GM18873 (cell line): Measurements from ENCODE around the gene ZNF664.

Experiments
- ATAC-seq: cut with Tn5 transposase; IDR thresholded peaks from one replicate; pipeline ENCODE4 v1.9.1; 2021; ENCODE audit warnings: mild to moderate bottlenecking, moderate library complexity, moderate number of reproducible peaks; ENCODE audit not compliant: unreplicated experiment, low FRiP score

Gene ZNF664

DNA sequence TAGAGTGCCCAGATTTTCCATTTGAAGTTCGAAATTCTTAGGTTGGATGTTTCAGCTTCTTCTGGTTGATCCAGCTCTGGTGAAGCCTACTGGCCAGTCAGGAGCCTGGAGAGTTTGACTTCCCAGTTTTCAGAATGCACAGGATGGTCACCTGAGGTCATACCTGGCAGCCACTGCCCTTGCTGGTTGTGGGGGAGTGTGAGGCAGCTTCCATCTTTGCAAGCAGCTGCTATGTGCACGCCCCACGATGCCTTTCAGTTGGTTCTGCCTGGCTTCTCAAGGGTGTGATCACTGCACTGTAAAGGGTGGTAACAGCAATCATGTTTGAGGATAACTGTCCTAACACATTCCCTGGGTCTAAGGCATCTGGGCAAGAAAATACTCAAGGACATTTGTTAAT, 15.8 kb upstream of the ZNF664 start:
- no peak for ATAC-seq

DNA sequence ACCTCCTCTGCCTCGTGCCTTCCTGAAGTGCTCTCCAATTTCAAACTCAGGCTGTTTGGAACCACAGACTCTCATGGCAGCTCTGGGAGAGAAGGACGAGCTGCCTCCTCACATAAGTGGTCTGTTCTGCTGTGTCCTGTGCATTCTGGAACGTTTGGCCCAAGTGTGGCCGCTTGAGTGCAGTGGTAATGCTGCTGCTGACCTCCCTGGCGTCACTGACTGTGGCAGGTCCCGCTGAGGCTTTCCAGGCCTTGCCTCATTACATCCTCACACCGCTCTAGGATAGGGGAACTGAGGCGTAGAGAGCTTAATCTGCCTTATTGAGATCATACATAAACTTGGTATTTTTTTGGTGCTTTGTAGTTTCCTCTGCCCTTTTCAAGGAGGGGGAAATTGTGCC, 14.6 kb upstream of the ZNF664 start:
- no peak for ATAC-seq

DNA sequence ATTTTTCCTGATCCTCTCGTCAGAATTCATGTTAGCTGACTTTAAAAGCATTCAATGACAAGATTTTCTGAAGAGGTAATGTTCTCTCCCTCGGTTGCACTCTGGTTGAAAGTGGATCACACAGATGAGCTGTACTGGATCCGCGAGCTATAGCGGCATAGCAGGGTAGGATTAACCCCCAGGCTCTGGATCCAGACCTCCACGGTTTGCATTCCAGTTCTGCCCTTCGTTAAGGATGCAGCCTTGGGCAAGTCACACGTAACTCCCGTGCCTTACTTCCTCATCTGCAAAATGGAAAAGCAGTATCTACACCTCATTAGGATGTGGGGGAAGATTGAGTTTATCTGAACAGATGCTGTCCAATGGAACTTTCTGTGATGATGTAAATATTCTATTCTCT, 14.1 kb upstream of the ZNF664 start:
- ATAC-seq = no peak

DNA sequence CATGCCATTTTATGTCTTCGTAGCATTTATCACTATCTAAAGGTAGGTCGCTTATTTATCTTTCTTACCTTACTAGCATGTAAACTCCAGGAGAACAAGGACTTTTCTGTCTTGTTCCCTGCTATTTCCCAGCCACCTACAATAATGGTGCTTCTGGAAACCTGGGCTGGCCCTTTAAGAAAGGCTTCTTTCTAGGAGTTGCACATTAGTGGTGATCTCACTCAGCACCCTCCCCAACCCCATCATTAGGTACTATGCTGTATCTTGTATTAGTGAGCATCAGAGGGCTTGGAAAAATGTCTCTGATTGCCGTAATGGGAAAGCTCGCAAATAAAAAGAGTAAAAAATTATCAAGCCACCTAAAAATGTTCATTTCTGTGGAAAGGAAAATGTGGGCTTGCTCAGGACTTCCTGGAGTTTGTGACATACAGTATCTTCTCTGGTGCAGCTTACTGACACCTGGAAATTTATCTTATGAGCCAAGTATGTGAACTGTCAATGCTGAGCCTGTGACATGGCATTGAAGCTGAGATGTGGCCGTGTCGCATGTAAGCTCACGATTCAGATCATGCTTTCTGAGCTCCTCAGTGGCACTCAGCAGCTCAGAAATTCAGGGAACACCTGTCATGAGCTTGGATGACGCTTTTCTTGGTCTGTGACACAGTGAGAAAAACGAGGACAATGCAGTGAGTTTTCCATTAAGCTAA, 12.8 kb upstream of the ZNF664 start:
- ATAC-seq = no peak

DNA sequence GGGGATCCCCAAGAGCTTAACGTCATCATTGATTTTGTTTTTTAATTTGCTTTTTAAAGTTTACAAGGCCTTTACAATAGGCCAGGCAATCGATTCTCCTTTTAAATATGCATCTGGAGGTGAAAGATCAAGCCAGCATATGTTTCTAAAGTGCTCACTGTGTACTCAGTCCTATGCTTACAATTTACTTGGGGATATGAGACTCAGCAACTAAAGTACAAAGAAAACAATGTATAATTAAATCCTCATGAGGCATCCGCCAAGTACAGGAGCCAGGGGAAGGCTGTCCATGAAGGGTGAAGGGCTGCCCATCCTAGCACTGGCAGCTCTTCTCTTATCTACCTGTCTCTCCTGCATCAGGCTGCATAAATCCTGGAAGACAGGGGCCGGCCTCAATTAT, 12.2 kb upstream of the ZNF664 start:
- ATAC-seq = no peak

DNA sequence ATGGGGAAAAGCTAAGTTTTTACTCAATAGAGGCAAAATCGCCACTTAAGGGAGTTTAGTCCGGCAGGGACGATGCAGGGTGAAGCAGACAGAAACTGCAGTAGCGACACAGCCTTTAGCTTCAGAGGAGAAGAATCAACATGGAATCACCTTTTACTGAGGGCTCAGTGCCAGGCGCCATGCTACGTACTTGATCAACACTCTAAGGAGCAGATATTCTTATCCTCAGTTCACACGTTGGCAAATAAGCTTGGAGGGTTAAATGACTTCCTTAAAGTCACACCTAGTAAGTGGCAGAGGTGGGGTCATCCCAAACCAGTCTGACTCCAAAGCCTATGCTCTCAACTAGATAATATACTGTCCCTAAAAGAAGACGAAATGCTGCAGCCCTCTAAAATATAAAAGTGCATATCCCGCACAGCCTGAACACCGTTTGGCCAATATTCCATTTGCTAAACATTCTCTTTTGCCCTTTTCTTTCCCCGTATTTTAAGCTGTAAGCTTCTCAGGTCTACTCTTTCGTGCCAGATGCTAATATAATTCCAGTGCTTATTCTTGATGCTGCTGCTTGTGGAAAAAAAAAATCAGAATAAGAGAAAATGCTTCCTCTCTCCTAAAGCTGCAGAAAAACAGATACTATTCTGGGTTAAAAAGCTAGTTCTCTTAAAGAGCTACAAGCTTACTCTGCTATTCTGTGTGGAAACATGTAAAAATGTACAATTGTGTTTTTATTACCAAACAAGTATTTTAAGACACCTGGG, 11.2 kb upstream of the ZNF664 start:
- ATAC-seq = no peak

DNA sequence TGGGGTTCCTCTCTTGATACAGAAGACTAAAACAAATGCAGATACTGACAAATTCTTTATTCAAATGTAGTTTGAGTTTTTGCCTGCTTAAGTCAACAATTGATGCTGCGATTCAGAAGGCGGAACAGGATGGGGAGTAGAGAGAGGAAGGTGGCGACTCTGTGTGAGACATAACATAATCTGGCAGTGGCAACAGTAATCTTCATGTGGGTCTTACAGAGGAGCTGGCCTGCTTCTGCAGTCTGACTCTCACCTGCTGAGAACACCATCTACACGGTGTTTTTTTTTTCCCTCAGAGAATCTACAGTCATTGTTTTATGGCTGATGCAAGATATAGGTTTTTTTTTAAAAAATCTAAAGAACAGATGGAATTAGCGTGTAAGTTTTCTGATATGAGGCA, 10.5 kb upstream of the ZNF664 start:
- ATAC-seq = no peak

DNA sequence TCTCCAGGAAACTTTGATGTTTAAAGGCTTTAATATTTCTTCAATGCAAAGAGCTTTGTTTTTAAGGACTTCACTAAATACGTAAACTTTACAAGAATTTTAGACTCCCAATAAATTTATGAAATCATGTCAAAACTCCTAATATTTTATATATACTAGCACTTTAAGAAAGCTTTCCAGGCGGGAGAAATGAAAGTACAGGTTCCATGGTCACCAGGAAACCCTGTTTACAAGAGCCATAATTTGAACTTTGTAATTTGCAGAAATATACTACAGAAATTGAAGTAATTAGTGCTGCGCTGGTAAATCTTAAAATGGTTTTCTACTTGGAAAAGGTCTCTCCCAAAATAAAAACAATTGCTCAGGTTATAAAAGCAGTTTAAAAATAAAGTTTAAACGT, 9.2 kb upstream of the ZNF664 start:
- no peak for ATAC-seq

DNA sequence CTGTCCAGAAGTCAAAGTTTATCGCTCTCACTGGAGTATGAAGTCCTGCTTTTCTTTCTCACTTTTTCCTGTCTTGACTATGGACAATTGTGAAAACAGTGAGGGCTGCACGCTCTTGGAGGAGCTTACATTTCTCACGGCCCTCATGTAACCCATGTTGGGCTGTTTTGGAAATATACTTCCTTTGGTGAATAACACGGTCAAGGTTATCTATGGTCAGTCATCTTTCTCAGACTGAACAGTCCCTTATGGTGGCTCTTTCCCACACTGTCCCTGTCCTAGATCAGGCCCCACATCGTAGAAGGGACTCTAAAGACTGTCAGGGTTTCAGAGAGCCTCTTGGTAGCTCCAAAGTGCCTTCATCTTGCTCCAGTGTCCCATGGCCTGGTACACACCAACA, 7.6 kb upstream of the ZNF664 start:
- ATAC-seq = no peak

DNA sequence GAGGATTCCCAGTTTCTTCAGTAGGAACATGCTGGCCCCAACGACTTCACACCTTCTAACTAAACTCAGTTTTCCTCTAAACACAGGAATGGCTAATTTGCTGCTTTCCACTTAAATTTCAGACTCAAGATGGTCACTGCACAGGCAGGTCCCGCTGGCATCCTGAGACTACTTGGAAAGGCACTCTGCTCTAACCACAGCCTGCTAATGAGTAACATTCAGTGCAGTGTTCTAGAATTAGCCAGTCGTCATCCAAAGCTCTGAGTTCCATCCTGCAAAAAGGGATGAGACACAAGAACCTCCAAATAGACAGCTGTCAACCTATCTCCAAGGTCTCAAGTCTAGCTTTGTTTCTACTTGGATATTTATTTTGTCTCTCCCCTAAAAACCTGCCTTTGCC, 6.4 kb upstream of the ZNF664 start:
- ATAC-seq = no peak

DNA sequence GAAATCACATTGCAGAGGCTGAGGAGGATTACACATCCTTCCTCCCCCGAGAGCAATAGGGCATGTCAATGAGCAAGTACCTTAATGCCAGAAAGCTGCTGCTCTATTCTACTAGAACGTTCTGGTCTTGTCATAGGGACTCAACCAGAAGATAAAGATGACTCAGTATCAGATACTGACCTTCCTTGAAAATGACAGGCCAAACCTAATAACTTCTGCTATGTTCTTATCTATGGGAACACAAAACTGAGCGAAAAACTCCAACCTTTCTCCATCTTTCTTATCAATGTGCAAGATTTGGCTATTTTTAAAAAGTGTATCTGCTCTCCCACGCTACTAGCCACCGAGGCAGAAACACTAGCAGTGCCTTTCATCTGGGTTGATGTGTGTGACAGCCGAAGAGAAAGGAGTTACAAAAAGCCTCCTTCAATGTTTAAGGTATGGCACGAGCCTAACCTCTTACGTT, 5.9 kb upstream of the ZNF664 start:
- ATAC-seq = no peak

DNA sequence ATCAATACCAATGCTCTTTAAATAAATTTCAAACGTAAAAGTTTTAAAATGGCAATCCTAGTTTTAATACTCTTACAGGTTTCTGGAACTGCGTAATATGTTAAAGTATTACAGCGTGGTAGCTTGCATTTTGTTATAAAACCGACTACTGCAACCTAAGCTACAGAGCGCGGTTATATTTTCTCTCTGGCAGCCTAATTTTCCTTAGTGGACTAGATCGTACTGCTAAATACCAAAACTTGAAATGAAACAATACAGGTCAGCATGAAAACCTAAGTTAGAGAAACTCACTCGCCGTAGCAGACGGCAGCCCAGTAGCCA, 1.6 kb upstream of the ZNF664 start:
- no peak for ATAC-seq

DNA sequence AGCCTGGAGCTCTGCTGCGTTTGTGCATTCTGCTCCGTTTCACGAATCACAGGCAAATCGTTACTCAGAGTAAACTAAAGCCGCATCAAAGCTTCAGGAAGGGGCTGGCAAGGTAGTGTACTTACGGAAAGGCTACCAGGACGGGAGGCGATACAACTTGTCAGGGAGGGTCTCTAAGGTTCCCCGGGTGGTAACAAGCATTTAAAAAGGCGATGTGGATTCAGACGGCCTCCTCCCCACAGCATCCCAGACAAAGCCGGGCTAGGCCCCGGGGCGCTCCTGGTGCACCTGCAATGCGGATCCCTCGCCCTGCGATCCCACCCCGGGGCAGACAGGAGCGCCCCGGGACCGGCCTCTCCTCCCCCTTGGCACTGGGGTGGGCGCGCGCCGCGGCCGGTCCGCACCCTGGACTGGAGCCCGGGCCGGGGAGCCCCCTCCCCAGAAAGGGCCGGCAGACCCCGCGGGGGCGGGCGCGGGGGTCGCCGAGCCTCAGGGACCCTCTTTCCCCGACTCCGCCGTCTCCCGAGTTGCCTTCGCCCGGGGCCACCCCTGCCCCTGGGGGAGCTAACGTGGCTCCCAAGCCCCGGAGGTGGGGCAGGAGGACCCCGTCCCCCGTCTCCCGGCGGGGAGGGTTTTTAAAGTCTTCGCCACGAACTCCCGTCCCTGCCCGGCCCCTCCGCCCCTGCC, 1.1 kb upstream of the ZNF664 start:
- ATAC-seq = peak; percentile 13

DNA sequence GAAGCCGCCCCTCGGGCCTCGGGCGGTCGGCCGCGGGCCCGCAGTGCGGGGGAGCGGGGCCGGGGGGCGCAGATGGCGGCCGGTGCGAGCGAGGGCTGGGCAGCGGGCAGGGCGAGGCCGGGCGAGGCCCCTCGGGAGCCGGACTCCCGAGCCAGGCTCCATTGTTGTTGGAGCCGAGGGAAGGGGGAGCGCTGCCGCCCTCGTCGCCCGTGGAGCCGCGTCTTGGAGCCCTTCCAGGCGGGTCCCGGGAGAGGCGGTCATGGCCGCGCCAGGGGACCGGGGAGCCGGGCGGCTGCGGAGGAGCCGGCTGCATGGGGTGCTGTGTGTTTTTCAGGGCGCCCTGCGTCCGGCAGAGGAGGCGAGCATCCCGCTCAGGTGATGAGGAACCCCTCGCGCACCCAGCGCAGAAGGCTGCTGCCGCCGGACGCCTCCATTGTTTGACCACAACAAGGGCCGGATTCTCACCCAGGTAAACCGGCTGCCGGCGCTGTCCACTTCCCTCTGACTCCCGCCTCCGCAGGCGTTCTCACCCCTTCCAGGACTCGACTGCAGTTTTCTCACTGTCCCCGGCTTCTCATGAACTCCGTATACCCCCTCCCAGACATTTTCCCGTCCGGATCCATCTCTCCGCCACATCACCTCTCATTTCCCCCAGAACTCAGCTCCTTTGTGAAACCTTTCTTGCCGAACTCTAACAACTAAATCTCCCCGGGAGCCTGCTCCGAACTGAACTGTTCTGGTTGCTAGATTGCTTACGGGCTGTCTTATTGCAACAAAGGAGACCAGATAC, 732 bp downstream of the ZNF664 start:
- no peak for ATAC-seq

DNA sequence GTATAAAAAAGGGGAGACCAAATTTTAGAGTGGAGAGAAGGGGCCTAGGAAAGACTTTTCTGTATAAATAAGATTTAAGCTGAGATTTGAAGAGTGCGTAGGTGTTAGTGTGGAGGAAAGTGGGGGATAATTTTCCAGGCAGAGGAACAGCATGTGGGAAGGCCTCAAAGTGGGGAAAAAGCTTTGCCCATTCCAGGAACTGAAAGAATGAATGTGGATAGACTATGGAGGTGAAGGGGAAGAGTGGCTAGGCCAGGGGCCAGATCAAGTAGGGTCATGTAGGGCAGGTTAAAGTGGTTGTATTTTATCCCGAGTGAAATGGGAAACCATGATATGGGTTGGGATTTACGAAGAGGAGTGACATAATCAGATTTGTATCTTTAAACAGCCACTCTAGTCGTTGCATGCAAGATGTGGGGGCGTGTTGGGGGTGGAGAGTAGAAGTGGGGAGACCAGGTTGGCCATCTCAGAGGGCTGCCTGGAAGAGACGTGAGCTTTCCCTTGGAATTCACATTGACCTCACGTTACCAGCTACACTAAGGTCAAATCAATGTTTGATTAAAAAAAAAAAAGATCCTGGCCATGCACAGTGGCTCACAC, 3.3 kb downstream of the ZNF664 start:
- no peak for ATAC-seq

DNA sequence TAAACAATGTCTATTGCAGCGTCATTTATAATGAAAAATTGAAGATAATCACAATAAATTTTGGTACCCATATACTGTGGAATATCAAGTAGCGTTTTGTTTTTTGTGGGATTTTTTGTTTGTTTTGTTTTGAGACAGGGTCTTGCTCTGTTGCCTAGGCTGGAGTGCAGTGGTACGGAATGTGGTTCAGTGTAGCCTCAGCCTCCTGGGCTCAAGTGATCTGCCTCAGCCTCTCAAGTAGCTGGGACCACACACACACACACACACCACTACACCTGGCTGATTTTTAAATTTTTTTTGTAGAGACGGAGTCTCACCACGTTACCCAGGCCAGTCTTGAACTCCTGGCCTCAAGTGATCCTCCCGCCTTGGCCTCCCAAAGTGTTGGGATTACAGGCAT, 6.6 kb downstream of the ZNF664 start:
- ATAC-seq = no peak

DNA sequence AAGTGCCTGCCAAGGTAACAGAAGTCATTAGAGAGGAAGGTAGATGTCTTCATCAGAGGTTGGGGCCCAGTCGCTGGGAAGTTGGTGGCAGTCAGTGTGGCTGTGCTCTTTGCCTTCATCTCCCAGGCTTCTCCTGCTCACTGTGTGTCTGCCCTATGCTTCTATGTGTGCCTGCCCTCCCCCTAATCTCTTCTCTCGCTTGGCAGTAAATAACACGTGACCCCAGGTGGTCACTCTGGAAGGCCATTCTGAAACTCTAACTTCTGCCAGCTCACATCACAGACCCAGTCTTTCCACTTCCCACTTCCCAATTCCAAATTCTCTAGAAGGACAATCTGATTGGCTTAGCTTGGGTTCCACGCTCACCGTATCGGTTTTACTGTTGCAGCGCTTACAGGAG, 9.3 kb downstream of the ZNF664 start:
- ATAC-seq = no peak

DNA sequence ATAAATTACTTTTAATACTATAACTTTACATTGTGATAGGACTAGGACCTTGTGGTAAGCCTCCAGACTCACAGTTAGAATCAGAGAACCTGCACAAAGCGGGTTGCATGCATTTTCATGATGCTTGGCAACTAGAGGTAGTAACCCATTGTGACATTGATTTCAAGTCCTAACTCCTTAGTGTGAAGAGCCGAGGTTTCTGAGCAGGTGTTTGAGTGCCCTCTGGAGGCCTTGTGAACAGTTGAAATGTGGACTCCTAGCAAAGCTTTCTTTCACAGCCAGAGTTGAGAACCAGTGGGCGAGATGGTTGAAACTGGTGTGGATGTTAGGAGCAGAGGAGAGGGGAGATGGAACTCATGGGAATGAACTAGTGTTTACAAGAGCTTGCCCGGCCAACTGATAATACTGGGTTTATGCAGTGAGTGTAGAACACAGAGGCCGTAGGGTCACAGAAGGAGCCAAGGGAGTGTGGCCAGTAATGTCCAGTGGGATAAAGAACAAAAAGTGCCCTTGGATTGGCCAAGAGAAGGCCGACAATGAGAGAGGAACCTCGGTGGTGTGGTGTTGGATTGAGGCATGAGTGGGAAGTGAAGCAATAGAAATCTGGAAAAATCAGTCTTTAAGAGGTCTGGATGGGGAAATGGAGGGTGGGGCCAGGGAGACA, 10.9 kb downstream of the ZNF664 start:
- ATAC-seq = no peak

DNA sequence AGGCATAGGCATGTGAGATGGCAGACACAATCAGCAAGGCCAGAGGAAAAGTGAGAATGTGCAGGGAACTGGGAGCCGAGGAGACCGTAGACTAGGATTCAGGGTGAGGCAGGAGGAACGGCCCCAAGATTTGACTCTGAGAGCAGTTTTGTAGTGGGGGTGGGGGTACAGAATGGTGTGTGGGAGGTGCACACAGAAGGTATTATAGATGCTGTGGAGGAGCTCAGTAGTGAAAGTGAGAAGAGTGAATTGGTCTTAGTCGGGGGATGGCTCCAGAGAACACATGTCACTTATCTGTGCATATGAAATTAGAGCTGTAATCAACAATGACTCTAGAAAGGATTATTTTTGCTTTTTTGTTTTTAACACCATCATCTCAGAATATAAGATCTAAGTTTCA, 11.9 kb downstream of the ZNF664 start:
- ATAC-seq = no peak

DNA sequence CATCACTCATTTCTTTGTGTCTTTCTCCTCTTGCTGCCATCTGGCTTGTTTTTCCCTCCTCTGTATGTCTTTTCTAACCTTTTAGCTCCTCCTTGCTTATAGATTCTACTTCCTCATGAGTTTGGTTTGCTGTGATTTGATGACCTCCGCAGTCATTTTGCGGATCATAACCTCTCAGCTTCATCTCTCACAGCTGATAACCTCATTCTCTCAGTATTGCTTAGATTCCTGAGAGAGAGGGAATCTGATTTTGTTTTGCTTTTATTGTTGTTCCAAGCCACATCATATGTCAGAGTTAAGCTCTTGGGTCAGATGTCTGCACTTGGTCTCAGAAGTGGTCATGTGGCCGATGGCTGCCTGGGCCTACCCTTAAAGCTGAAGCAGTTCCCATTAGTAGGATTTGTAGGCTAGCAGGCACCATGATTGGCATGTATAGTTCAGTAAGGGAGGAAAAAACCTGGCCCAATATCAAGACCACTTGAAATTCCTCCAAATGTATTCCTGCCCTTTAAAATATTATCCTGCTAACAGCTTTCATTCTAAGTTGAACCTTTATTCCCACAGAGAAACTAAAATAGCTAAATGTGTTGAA, 13.5 kb downstream of the ZNF664 start:
- no peak for ATAC-seq
